Osteocyte (in vitro differentiated cells): ENCODE measurements around the gene PGA4. TPM values are rescaled to one million over a fixed set of nuclear protein-coding genes. Genes with fewer than 3 reads are reported as not detected.

Experiments used
- DNase-seq: peaks from one replicate; pipeline ENCODE4 v3.0.0; 2021; ENCODE audit warnings: mixed read lengths; ENCODE audit not compliant: unreplicated experiment; ENCODE audit errors: extremely low spot score
- H3K27ac Mint-ChIP-seq: one replicate; pipeline ENCODE4 v1.8.0; 2021; ENCODE audit warnings: mild to moderate bottlenecking, mixed read lengths; ENCODE audit not compliant: unreplicated experiment
- H3K27me3 Mint-ChIP-seq: one replicate; pipeline ENCODE4 v1.8.0; 2021; ENCODE audit warnings: mixed read lengths; ENCODE audit not compliant: unreplicated experiment
- H3K36me3 Mint-ChIP-seq: one replicate; pipeline ENCODE4 v1.8.0; 2021; ENCODE audit warnings: mixed read lengths; ENCODE audit not compliant: unreplicated experiment
- H3K4me1 Mint-ChIP-seq: one replicate; pipeline ENCODE4 v1.8.0; 2021; ENCODE audit warnings: mixed read lengths; ENCODE audit not compliant: unreplicated experiment
- H3K4me3 Mint-ChIP-seq: one replicate; pipeline ENCODE4 v1.8.0; 2021; ENCODE audit warnings: mild to moderate bottlenecking, moderate library complexity, mixed read lengths; ENCODE audit not compliant: unreplicated experiment
- H3K9me3 Mint-ChIP-seq: one replicate; pipeline ENCODE4 v1.8.0; 2021; ENCODE audit warnings: mixed read lengths; ENCODE audit not compliant: unreplicated experiment
- CTCF ChIP-seq: fragments of 200-600 bp; sonication (generic); IDR thresholded peaks from 2 replicates; pipeline ENCODE4 v1.5.0; 2021; ENCODE audit warnings: antibody characterized with exemption, mild to moderate bottlenecking, moderate library complexity
- total RNA-seq: library from RNA; stranded (reverse); gene quantifications from 2 replicates; pipeline ENCODE4 v1.2.1, GENCODE V29; 2021

The PGA4 gene
- total RNA-seq, 1 donor from 2014 or later = not detected

DNA sequence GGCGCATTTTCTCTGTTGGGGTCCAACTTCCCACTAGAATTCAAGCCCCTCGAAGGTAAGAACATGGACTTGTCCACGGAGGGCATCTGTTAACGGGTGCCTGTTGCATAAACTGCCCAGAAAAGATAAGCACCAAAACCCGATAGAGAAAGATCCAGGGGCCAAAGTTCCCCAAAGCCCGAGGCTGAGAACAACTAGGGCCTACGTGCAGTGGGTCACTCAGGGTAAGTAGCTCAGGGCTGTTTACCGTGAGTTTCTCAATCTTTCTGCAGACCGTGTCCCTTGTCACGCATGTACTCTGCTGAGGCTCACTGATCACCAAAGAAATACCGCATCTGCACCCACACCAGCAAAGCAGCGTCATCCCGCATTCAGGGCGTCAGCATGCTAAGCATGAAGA, 43.2 kb downstream of the PGA4 start:
- Mint-ChIP-seq H3K27ac (no peak overlapping the region), H3K27me3 (no peaks in the 10 kb centered on the region), H3K9me3 (no peaks in the 10 kb centered on the region), H3K4me1 (peaks cover 2% of the 10 kb centered on the region), H3K4me3 (no peak overlapping the region), H3K36me3 (peaks cover 2% of the 10 kb centered on the region)
- TF ChIP-seq CTCF = no peak
- no peak for DNase-seq

DNA sequence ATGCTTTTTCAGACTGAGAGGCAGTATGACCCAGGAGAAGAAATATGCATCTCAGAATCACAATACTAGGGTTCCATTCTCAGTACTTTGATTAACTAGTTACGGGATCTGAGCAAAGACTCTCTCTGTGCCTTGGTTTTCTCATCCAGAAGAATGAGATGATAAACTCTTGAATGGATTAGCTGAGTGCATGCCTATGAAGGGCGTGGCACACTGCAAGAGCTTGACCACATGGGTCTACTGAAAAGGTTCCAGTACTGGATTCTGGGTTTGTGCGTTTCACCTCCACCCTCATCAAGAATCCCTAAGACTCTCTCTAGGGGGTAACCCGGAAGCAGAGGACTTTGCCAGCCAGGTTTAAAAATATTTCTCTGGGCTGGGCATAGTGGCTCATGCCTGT, 44.5 kb downstream of the PGA4 start:
- H3K4me3 Mint-ChIP-seq = no peak overlapping the region
- H3K36me3 Mint-ChIP-seq = peaks cover 2% of the 10 kb centered on the region
- no peak for DNase-seq
- TF ChIP-seq CTCF = no peak
- peaks cover 2% of the 10 kb centered on the region for H3K4me1 Mint-ChIP-seq
- H3K27me3 Mint-ChIP-seq = no peaks in the 10 kb centered on the region
- H3K9me3 Mint-ChIP-seq = no peaks in the 10 kb centered on the region
- H3K27ac Mint-ChIP-seq = no peak overlapping the region

GRCh38 chr11:61267437-61267841, 45.3 kb downstream of the PGA4 start:
- no peak for DNase-seq
- no peak for TF ChIP-seq CTCF
- no peak overlapping the region for H3K27ac Mint-ChIP-seq
- peaks cover 2% of the 10 kb centered on the region for H3K36me3 Mint-ChIP-seq
- no peaks in the 10 kb centered on the region for H3K9me3 Mint-ChIP-seq
- H3K27me3 Mint-ChIP-seq = no peaks in the 10 kb centered on the region
- peaks cover 2% of the 10 kb centered on the region for H3K4me1 Mint-ChIP-seq
- H3K4me3 Mint-ChIP-seq = no peak overlapping the region

DNA sequence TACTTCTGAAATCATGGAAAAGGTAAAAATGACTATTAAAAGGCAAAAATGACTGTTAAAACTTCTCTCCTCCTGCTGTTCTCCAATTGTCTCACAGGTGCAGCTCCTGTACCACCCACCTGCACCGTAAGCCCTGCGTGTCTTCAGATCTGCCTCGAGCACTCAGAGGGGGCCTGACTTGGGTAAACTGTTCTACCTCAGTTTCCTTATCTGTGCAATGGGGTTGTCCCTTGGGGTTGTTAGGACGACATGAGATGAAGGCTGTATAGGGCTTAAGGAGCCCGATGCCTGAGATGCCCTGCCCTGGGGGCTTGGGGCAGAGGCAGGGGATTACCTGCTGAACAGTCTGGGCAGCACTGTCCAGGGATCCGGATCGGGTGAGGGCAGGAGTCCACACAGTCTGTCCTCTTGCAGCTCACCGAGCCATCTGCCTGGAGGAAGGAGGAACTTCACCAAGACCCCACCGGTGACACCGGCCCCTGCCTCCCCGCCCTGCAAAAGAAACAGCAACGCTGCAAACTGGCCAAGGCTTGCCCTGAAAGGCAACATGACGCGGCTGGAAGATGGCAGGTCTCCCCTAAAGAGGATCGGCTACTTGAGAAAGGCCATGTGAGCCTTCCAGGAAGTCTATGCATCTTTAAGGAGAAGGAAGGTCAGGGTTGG, 46.6 kb downstream of the PGA4 start:
- H3K4me1 Mint-ChIP-seq = peaks cover 2% of the 10 kb centered on the region
- no peaks in the 10 kb centered on the region for H3K9me3 Mint-ChIP-seq
- peaks cover 2% of the 10 kb centered on the region for H3K36me3 Mint-ChIP-seq
- H3K27ac Mint-ChIP-seq = no peak overlapping the region
- no peak overlapping the region for H3K4me3 Mint-ChIP-seq
- H3K27me3 Mint-ChIP-seq = no peaks in the 10 kb centered on the region
- TF ChIP-seq CTCF = no peak
- DNase-seq = no peak

DNA sequence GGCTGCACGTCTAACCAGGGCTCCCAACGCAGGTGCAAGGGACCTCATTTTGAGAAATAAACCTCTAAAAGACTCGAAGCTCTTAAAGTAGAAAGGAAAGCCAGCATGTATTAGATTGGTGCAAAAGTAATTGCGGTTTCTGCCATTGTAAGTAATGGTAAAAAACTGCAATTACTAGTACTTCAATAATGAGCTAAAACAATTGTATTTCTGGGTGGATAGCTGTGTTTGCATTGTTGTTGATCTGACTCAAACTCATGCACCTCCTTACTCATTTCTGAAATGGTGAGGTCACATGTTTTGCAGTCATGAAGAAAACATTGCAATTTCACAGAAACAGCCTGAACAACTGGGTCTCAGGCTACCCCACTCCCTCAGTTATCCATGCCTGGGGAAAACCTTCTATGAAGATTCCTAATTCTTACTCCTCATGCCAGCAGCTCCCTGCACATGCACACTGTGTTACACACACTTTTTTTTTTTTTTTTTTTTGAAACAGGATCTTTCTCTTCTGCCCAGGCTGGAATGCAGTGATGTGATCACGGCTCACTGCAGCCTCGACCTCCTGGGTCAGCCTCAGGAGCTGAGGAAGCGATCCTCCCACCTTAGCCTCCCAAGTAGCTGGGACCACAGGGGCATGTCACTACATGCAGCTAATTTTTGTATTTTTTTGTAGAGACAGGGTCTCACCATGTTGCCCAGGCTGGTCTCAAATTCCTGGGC, 48.4 kb downstream of the PGA4 start:
- Mint-ChIP-seq H3K4me3 (no peak overlapping the region), H3K36me3 (peaks cover 4% of the 10 kb centered on the region), H3K27me3 (no peaks in the 10 kb centered on the region), H3K27ac (no peak overlapping the region), H3K9me3 (no peaks in the 10 kb centered on the region), H3K4me1 (peaks cover 2% of the 10 kb centered on the region)
- TF ChIP-seq CTCF = no peak
- no peak for DNase-seq
